ENCODE measurements around the gene WDR77. TPM values are rescaled to one million over a fixed set of nuclear protein-coding genes. Genes with fewer than 3 reads are reported as not detected.

WDR77 gene
- total RNA-seq, 1 experiment from 2014 or later = 42.5 TPM

- no peak for TF ChIP-seq REST (IDR thresholded peaks at IDR 0.05; ENCODE audit: low read depth)
- no peak for TF ChIP-seq CTCF (IDR thresholded peaks at IDR 0.05 in 2 of 3, conservative IDR thresholded peaks at IDR 0.05 in 1 of 3; ENCODE audit: borderline replicate concordance in 1 of 3, insufficient read depth in 1 of 3, low read depth in 2 of 3, low read length in 2 of 3)
- no peak for TF ChIP-seq EZH2 (IDR thresholded peaks at IDR 0.05)
- no peak for TF ChIP-seq ATF3 (IDR thresholded peaks at IDR 0.05)
- TF ChIP-seq SRF (IDR thresholded peaks at IDR 0.05; ENCODE audit: low read depth) = no peak
- TF ChIP-seq ZFX (IDR thresholded peaks at IDR 0.05) = no peak
- no peak for TF ChIP-seq JUND (IDR thresholded peaks at IDR 0.05)
- no peak for TF ChIP-seq SIN3A (IDR thresholded peaks at IDR 0.05; ENCODE audit: low read depth)
- TF ChIP-seq EZH2phosphoT487 (IDR thresholded peaks at IDR 0.05; ENCODE audit: borderline replicate concordance) = no peak
- TF ChIP-seq ELF1 (IDR thresholded peaks at IDR 0.05; ENCODE audit: borderline replicate concordance, low read depth) = no peak
- TF ChIP-seq FOSL1 (IDR thresholded peaks at IDR 0.05; ENCODE audit: low read depth) = no peak
- no peak for TF ChIP-seq YY1 (IDR thresholded peaks at IDR 0.05; ENCODE audit: extremely low read depth, insufficient replicate concordance, low read depth, low read length)
- no peak for TF ChIP-seq SP1 (IDR thresholded peaks at IDR 0.05; ENCODE audit: low read depth)
- H2AFZ ChIP-seq (ENCODE audit: low read depth, low read length, poor library complexity, severe bottlenecking) = no peak overlapping the region
- H3K4me2 ChIP-seq (ENCODE audit: low read length) = no peak overlapping the region
- DNase-seq (ENCODE audit: low read depth, low spot score) (no peak), ATAC-seq (no peak)
- ChIA-PET CTCF (no interaction called here), POLR2A (no interaction called here), RAD21 (ENCODE audit: low non-redundant PET in 1 of 2, low total read pairs in 2 of 2, uncharacterized antibody in 2 of 2, unreplicated experiment in 2 of 2) (no interaction called here)
- H3K9me2 ChIP-seq (ENCODE audit: insufficient read depth) = no peaks in the 10 kb centered on the region
- no peaks in the 10 kb centered on the region for H3K79me2 ChIP-seq (ENCODE audit: insufficient read depth, low read length)
- H4K20me1 ChIP-seq (ENCODE audit: insufficient read depth) = no peaks in the 10 kb centered on the region
- H3K4me1 ChIP-seq (ENCODE audit: control insufficient read depth in 1 of 2, insufficient read depth in 2 of 2, low read length in 2 of 2) = no peaks in the 10 kb centered on the region
- no peaks in the 10 kb centered on the region for H3K36me3 ChIP-seq (ENCODE audit: control insufficient read depth in 1 of 2, insufficient read depth in 2 of 2, low read length in 2 of 2)
- H3K27ac ChIP-seq (ENCODE audit: low read depth, low read length) = no peak overlapping the region
- no peaks in the 10 kb centered on the region for H3K27me3 ChIP-seq (ENCODE audit: insufficient read depth, low read length)
- intact Hi-C loops (cut with micrococcal nuclease) = loop anchor here (5.0 kb wide), 2 partner anchors 283 to 508 kb away; no protein-coding TSS in a partner anchor
- BruUV-seq (replicated peaks) = no TSS peak
- H3K9me3 ChIP-seq (ENCODE audit: control insufficient read depth in 1 of 2, insufficient read depth in 1 of 2, low read depth in 1 of 2, low read length in 2 of 2) = no peaks in the 10 kb centered on the region
- H3K4me3 ChIP-seq (replicated peaks in 1 of 2; ENCODE audit: low read depth in 1 of 2, low read length in 2 of 2) = no peak overlapping the region
- H3K9ac ChIP-seq (ENCODE audit: low read length) = no peak overlapping the region
Observed at GRCh38 chr1:111483876-111484275, 34.8 kb upstream of the WDR77 start.
